GM20431 (cell line): Measurements from ENCODE around the gene MCIDAS.

Experiments used
- in situ Hi-C: fragments of 300-500 bp; cut with MseI, MboI; formaldehyde crosslinking; loops from one replicate; pipeline ENCODE4 v1.15.0; 2020; ENCODE audit warnings: low sequenced_read_pairs; ENCODE audit not compliant: unreplicated experiment

The MCIDAS gene

GRCh38 chr5:55226934-55227663 lies at the start of gene MCIDAS:
MCIDAS (minus strand) TSS chr5:55227315; CDS start chr5:55227138, 177 bp downstream.
- in situ Hi-C loops, result no loop called here

DNA sequence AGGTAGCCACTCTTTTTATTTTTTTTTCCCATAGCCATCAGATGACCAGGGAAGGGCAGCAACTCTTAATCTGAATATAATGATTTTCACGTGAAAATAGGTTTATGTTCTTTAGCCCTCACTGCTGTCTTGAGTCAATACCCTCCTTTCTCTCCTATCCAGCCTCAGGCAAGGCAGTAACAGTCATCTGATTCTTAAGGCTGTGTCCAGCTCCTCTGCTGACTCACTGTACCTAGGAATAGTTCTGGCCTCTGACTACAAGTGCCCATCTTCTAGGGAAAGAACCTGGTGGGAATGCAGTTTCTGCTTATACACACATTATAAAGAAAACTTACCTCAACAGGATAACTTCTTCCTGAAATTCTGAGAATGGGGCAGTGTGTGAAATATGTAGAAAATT lies 49.7 kb upstream of the MCIDAS start:
- in situ Hi-C loops, result no loop called here

DNA sequence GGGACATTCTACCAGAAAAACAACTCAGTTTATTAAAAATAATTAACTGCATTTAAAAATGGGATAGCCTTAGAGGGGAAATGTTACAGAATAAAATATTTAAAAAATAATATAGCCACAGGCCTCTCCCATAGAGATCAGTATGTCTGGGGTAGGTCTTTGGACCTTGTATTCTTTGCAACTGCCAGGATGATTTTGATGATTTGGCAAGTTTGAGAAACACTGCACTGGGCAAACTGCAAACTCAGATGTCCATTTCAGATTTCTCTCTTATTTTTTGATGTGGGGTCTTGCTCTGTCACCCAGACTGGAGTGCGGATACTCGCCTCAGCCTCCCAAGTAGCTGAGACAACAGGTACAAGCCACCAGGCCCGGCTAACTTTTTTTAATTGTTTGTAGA lies 31.2 kb upstream of the MCIDAS start:
- in situ Hi-C loops, result no loop called here

DNA sequence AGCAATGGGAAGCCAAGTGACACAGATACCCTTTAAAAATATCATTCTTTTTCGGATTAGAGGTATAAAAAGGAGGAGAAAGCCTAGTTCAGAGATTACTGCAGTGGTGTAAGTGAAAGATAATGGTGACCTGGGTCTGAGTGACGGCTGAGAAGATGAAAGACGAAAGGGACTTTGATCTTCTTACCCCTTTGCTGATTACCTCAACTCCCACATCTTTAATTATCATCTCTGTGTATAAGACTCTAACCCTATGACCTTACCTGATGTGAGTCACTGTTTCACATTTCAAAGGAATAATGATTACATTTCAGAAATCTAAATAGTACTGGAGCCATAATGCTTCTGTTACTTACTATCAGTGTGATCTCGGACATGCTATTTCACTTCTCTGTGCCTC lies 27.7 kb upstream of the MCIDAS start:
- in situ Hi-C loops, result no loop called here

DNA sequence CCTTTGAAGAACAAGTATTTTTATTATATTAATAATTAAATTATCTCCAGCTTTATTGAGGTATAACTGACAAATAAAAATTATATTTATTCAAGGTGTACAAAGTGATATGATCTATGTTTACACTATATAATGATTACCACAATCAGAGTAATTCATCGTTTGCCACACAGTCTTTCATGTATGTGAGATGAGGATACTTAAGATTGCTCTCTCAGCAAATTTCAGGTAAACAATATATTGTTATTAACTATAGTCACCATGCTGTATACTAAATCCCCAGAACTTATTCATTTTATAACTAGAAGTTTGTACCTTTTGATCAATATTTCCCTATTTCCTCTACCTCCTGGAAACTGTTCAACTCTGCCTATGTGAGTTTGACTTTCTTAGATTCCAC lies 22.9 kb upstream of the MCIDAS start:
- in situ Hi-C loops, result no loop called here

GRCh38 chr5:55241746-55242145 lies 14.6 kb upstream of the MCIDAS start:
- in situ Hi-C loops, result no loop called here

GRCh38 chr5:55236800-55237199 lies 9.7 kb upstream of the MCIDAS start:
- in situ Hi-C loops, result no loop called here

GRCh38 chr5:55234121-55234700 lies 7.1 kb upstream of the MCIDAS start:
- in situ Hi-C loops, result no loop called here

DNA sequence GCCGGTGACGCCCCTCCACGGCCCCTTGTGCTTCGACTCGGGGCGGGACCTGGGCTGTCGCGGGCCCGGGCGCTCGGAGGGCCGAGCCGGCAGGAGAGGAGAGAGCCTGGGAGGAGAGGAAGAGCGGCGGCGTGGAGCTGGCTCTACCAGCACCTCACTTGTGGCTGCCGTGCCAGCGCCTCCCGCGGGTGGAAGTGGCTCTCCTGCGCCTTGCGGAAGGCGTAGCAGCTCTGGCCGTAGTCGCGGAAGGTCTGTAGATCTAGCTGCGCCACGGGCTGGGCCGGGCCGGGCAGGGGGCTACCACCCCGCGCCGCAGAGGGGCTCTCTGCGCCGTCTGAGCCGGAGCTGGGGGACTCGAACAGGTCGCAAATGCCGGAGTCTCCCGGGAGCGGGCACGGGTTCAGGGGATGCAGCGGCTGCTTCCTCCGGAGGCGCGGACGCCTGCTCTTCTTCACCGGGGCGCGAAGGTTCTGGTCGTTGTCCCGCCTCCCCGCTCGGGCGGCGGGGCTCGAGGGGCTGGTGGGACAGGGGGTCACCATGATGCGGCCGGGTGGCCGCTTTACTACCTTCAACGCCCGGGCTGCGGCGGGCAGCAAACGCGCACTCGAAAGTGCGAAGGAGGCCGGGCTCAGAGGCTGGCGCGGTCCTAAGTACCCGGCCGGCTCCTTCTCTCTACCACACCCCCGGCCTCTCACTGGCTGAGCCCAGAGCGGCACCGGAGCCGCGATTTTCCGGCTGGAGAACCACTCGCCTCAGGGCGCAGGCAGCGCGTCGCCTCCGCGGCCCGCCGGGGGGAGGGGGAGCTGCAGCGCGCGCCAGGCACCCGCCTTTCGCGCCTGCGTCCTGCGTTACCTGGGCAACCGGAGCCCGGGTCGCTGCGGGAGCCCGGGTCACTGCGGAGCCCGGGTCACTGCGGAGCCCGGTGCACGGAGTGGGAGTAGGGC lies 6.1 kb upstream of the MCIDAS start, which contains the start of gene CCNO:
CCNO (minus strand) TSS at position 624 of the 944 bp plus-strand sequence; CDS start at position 539, 85 bp downstream.
- in situ Hi-C loops, result no loop called here

DNA sequence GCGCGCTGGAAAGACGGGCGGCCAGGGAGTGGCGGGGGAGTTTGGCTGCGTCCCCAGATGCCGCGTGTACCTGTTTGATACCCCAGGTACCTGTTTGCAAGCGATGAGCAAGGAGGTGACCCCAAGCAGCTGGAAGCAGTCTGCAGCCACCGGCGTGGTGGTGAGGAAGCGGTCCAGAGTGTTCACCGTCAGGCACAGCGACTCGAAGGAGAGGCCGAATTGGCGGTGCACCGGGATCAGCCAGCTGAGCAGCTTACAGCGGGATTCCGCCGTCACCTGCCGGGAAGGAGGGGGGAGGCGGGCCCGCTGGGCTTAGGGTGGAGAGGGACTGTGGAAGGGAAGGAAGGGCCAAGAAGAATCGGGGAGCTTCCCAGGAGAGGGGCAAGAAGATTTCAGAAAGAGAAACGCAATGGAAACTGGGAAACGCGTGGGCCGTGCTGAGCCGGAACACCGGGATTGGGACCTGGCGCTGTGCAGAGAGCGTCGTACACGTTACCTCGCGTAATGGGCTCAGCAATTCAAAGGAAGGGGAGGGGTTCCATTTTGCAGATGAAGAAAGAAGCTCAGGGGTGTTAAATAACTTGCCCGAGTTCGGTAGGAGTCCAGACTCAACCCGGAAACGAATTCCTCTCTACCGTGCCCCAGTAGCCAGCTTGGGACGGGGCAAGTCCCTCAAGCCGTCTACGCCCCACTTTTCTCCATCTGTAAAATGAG lies 5.3 kb upstream of the MCIDAS start:
- in situ Hi-C loops, result no loop called here

- in situ Hi-C loops, result no loop called here
Measured at GRCh38 chr5:55231919-55232270, 4.8 kb upstream of the MCIDAS start.

- in situ Hi-C loops, result no loop called here
Measured at GRCh38 chr5:55231029-55231918, 4.2 kb upstream of the MCIDAS start.

DNA sequence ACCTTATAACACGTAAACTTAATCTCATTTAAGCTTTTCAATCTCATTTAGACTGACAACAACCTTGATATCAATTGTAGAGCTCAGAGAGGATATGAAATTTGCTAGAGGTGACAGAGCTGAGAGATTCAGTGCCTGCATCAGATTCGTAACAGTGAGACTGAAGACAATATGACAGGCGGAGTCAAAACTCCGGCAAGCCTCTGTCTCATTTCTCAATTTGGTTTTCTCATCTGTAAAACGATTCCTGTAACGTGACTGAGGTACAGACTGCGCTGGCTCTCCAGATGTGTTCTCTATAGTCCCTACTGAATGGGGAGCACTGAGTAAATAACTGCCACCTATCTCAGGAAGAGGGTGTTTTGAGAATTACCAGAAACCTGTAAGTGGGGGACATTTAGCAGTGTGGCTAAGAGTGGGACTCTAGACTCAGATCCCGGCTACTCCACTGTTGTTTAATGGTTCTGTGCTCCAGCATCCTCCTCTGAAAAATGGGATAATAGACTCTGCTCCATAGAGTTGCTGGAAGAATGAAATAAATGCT lies 3.0 kb upstream of the MCIDAS start:
- in situ Hi-C loops, result no loop called here

DNA sequence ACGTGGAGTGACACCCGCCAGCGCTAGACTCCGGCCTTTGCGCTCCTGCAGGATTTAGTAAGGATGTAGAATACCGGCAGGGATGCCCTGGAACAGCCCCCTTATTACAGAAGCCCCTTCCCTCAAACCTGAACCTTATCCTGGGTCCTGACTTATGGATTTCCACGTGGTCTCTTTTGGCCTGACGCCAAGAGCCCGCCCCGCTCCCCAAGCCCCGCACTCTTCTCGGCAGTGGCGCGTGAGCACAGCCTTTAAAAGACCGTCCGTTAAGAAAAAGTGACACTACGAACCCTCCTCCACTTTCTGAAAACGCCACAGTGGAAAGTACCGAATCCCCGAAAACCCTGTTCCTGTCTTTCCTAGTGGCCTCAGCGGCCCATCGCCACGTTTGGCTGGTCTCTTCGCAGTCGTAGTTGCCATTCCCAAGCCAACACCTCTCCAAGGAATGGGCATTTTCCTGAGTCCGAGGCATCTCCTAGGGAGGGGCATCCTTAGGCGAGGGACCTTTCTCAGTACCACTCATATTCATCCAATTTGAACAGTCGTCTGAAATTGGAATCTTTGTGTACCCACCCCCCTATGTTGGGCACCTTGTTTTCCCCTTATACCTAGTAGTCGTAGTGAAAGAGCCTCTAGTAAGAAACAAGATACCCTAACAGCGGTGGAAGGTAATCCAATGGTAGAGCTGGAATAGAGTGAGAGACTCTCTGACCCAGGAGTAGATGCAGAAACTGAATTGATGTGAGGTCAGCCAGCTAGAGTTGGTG lies 732 bp upstream of the MCIDAS start:
- in situ Hi-C loops, result no loop called here

DNA sequence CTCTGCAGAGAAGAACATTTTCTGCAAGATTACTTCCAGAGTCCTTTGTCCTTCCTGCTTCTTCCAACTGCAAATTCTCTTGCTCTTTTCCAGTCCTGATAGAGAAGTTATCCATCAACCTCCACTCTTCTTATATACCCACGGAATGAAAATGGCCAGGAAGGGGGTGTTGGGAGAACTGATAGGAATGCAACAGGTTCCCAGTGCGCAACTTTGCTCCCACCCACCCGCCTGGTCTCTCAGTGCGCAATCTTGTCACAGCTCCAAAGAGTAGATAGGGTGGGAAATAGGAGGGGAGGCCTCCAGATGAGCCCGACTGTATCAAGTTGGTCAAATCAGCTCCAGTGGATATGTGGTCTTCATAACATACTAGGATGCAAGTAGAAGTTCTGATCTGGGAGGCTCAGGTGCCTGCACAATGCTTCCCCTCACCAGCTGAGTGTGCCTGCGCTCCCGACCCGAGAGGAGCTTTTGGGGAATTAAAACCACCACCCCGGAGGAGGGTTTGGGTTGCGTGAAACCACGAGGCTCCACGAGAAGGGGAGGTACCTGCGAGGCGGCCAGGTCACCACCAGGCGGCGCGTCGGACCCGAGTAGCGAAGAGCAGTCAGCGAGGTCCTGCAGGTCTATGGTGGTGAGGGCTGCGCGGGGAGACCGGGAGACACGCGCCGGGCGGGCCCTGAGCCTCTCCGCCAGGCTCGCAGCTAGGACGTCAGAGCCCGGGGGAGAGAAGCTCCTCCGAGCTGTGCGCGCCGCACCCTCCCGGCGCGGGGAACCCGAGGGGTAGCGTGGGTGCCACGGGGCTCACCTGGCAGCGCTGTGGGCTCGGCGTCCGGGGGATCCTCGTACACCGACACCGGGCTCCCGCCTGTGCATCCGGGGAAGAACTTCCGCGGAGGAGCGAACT lies 835 bp downstream of the MCIDAS start:
- in situ Hi-C loops, result no loop called here

- in situ Hi-C loops, result no loop called here
Measured at GRCh38 chr5:55225346-55225745, 1.8 kb downstream of the MCIDAS start.

GRCh38 chr5:55223812-55224240 lies 3.3 kb downstream of the MCIDAS start:
- in situ Hi-C loops, result no loop called here
